Panc1 (cell line): ENCODE measurements around the gene LRRC71. TPM values are rescaled to one million over a fixed set of nuclear protein-coding genes. Genes with fewer than 3 reads are reported as not detected.

Source experiments
- ATAC-seq: fragments of 200-7000 bp; cut with Tn5 transposase; 2 replicates; pipeline ENCODE4 v1.9.1; 2020; ENCODE audit warnings: mild to moderate bottlenecking, moderate library complexity
- BruUV-seq: library from RNA; stranded (reverse); fragments of 400-500 nt; replicated peaks from 2 replicates; lab custom pipeline; 2021; lab: Mats Ljungman, UMichigan
- CTCF ChIA-PET: fragments of 300-600 bp; sonication (Branson Sonifier 250); formaldehyde crosslinking; loops from one replicate; lab custom pipeline; 2022; ENCODE audit warnings: antibody characterized with exemption; lab: Charles Lee
- POLR2A ChIA-PET: fragments of 300-600 bp; sonication (Branson Sonifier 250); formaldehyde crosslinking; loops from one replicate; lab custom pipeline; 2022; ENCODE audit warnings: antibody characterized with exemption; lab: Charles Lee
- DNase-seq: peaks from one replicate; pipeline ENCODE4 v3.0.0-alpha.2; 2010; ENCODE audit warnings: low read depth, low spot score
- H3K27ac ChIP-seq: 2 replicates; pipeline ENCODE4 v1.5.1; 2011; ENCODE audit warnings: mild to moderate bottlenecking, low read length, inconsistent platforms
- H3K27me3 ChIP-seq: fragments of 200-500 bp; sonication (Bioruptor generic); 2 replicates; pipeline ENCODE4 v1.6.0; 2014; ENCODE audit warnings: low read length, inconsistent platforms; ENCODE audit not compliant: control insufficient read depth, insufficient read depth
- H3K36me3 ChIP-seq: fragments of 200-500 bp; sonication (Bioruptor generic); 2 replicates; pipeline ENCODE4 v1.5.1; 2014; ENCODE audit warnings: inconsistent platforms, mild to moderate bottlenecking, low read length, moderate library complexity; ENCODE audit not compliant: control insufficient read depth, insufficient read depth
- H3K4me1 ChIP-seq: 2 replicates; pipeline ENCODE4 v1.5.1; 2011; ENCODE audit warnings: inconsistent platforms, mild to moderate bottlenecking, low read length, moderate library complexity; ENCODE audit not compliant: control insufficient read depth, insufficient read depth
- H3K4me3 ChIP-seq, 2 experiments: 2 replicates each; pipeline ENCODE4 v1.5.1; 2011 to 2012; ENCODE audit warnings: low read depth in 2 of 2, low read length in 2 of 2, mild to moderate bottlenecking in 2 of 2, inconsistent platforms in 1 of 2, moderate library complexity in 1 of 2
- H3K9me3 ChIP-seq: fragments of 200-500 bp; sonication (Bioruptor generic); 2 replicates; pipeline ENCODE4 v1.5.1; 2014; ENCODE audit warnings: low read depth, mild to moderate bottlenecking, inconsistent platforms, low read length, moderate library complexity; ENCODE audit not compliant: control insufficient read depth, insufficient read depth
- CTCF ChIP-seq: fragments of 450-650 bp; IDR thresholded peaks from 2 replicates; pipeline ENCODE4 v1.5.1; 2017; ENCODE audit warnings: mild to moderate bottlenecking
- POLR2AphosphoS5 ChIP-seq: IDR thresholded peaks from 2 replicates; pipeline ENCODE4 v1.6.1; 2012; ENCODE audit warnings: mild to moderate bottlenecking, low read depth, low read length, moderate library complexity
- SIN3A ChIP-seq: IDR thresholded peaks from 2 replicates; pipeline ENCODE4 v1.6.1; 2012; ENCODE audit warnings: low read depth, mild to moderate bottlenecking, low read length, moderate library complexity, borderline replicate concordance; ENCODE audit not compliant: insufficient read depth
- TCF7L2 ChIP-seq: IDR thresholded peaks from 2 replicates; pipeline ENCODE4 v1.6.1; 2011; ENCODE audit warnings: mild to moderate bottlenecking, low read depth, low read length, inconsistent platforms
- in situ Hi-C: cut with HindIII; loops from 2 replicates; pipeline ENCODE4 v1.10.0; 2016; ENCODE audit warnings: low sequenced_read_pairs, low pct_unique_long_range_greater_than_20kb
- intact Hi-C: fragments of 100-400 bp; cut with micrococcal nuclease; formaldehyde crosslinking; loops from one replicate; pipeline ENCODE4 v1.10.0; 2022; ENCODE audit not compliant: unreplicated experiment
- total RNA-seq: library from RNA; stranded (reverse); gene quantifications from one replicate; pipeline ENCODE4 v1.2.1, GENCODE V29; 2021; ENCODE audit not compliant: unreplicated experiment
- TF ChIP-seq, protein P1 (sequence below), 2 experiments: IDR thresholded peaks; 2 replicates each; pipeline ENCODE4 v1.6.1; 2011 to 2012; ENCODE audit warnings: low read depth in 2 of 2, control low read depth in 1 of 2, low read length in 1 of 2, mild to moderate bottlenecking in 1 of 2, moderate library complexity in 1 of 2; ENCODE audit not compliant: insufficient read depth in 1 of 2

Gene LRRC71
- total RNA-seq, 1 experiment from 2014 or later: 0.77 TPM

- Histone ChIP-seq H3K27ac (peak overlapping the region; percentile 36; the same call in 1 of the 2 replicates), H3K27me3 (no peaks in the 10 kb centered on the region), H3K4me3 (no peak overlapping the region), H3K9me3 (no peaks in the 10 kb centered on the region), H3K4me1 (peaks cover 48% of the 10 kb centered on the region), H3K36me3 (no peaks in the 10 kb centered on the region)
- in situ Hi-C loops: no loop called here
- intact Hi-C loops: no loop called here
- TF ChIP-seq, protein P1, sequence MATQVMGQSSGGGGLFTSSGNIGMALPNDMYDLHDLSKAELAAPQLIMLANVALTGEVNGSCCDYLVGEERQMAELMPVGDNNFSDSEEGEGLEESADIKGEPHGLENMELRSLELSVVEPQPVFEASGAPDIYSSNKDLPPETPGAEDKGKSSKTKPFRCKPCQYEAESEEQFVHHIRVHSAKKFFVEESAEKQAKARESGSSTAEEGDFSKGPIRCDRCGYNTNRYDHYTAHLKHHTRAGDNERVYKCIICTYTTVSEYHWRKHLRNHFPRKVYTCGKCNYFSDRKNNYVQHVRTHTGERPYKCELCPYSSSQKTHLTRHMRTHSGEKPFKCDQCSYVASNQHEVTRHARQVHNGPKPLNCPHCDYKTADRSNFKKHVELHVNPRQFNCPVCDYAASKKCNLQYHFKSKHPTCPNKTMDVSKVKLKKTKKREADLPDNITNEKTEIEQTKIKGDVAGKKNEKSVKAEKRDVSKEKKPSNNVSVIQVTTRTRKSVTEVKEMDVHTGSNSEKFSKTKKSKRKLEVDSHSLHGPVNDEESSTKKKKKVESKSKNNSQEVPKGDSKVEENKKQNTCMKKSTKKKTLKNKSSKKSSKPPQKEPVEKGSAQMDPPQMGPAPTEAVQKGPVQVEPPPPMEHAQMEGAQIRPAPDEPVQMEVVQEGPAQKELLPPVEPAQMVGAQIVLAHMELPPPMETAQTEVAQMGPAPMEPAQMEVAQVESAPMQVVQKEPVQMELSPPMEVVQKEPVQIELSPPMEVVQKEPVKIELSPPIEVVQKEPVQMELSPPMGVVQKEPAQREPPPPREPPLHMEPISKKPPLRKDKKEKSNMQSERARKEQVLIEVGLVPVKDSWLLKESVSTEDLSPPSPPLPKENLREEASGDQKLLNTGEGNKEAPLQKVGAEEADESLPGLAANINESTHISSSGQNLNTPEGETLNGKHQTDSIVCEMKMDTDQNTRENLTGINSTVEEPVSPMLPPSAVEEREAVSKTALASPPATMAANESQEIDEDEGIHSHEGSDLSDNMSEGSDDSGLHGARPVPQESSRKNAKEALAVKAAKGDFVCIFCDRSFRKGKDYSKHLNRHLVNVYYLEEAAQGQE (IDR thresholded peaks at IDR 0.05; ENCODE audit: insufficient read depth in 1 of 2, low read depth in 2 of 2, low read length in 1 of 2): no peak
- TF ChIP-seq CTCF: no peak
- no peak for TF ChIP-seq POLR2AphosphoS5
- TF ChIP-seq TCF7L2: no peak
- no peak for TF ChIP-seq SIN3A
- ATAC-seq: no peak
- BruUV-seq: no TSS peak
- no peak for DNase-seq
- ChIA-PET POLR2A (interaction anchor here (0.6 kb wide), 1 partner anchor 197 kb away, joined by 7 read pairs; no protein-coding TSS in a partner anchor), CTCF (no interaction called here)
Measured at GRCh38 chr1:156899956-156900718, 20.3 kb upstream of the LRRC71 start.

GRCh38 chr1:156900896-156901589, 19.4 kb upstream of the LRRC71 start:
- DNase-seq: no peak
- BruUV-seq: no TSS peak
- H3K27me3 ChIP-seq: no peaks in the 10 kb centered on the region
- no peaks in the 10 kb centered on the region for H3K9me3 ChIP-seq
- CTCF ChIA-PET: no interaction called here
- TF ChIP-seq SIN3A (no peak), TCF7L2 (no peak), CTCF (no peak)
- TF ChIP-seq, protein P1 (IDR thresholded peaks at IDR 0.05; ENCODE audit: insufficient read depth in 1 of 2, low read depth in 2 of 2, low read length in 1 of 2): no peak
- in situ Hi-C loops: no loop called here
- no peak for ATAC-seq
- no peak overlapping the region for H3K4me3 ChIP-seq
- intact Hi-C loops: no loop called here
- H3K36me3 ChIP-seq: no peaks in the 10 kb centered on the region
- peaks cover 39% of the 10 kb centered on the region for H3K4me1 ChIP-seq
- peak overlapping the region; percentile 4; the same call in 1 of the 2 replicates for H3K27ac ChIP-seq
- POLR2A ChIA-PET: no interaction called here
